Activated T-helper 1 cell treated with Interleukin-2 at 50 U/mL for 16 hours (primary cell): ENCODE data around the gene GID4.

ENCODE experiments used
- DNase-seq: peaks from one replicate; pipeline ENCODE4 v3.0.0-alpha.2; 2020; ENCODE audit warnings: low read depth

The GID4 gene

DNA sequence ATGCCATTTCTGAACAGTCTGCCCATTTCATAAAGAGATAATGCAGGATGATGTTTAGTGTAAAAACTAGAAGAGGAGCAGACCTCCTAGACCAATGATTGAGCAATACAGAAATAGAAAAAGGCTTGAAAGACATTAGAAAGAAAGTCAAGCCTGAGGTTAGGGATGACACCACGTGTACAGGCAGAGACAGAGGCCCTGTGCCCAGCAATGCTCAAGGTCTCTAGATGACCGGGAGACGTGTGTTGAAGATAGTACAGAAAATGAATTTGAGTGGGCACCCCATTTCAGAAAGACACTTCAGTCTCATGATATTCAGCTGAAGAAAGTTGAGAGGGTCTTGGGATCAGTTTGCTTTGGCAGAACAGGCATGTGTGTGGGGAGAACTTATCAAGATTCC lies 5.4 kb downstream of the GID4 start:
- DNase-seq: no peak

DNA sequence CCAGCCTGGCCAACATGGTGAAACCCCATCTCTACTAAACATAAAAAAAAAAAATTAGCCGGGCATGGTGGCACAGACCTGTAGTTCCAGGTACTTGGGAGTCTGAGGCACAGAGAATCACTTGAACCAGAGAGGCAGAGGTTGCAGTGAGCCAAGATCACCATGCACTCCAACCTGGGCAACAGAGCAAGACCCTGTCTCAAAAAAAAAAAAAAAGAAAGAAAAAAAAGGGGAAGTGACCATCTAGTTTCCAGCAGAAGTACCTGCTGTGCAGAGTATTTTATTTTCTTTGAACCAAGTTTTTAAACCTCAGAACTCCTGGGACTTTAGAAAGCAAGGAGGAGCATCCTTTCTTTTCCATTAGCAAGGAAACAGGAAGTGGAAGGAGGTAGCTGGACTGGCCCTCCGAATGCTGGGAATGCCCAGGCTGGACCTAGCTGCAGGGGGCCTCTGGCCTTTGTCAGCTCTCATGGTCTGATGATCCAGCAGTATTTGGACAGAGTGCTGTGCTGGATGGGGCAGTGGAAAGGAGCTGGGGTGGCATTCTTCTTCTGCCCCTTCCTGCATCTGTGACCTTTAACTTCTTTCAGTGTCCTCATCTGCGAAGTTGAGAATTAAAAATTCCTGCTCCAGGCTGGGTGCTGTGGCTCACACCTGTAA lies 6.6 kb downstream of the GID4 start:
- DNase-seq: no peak

DNA sequence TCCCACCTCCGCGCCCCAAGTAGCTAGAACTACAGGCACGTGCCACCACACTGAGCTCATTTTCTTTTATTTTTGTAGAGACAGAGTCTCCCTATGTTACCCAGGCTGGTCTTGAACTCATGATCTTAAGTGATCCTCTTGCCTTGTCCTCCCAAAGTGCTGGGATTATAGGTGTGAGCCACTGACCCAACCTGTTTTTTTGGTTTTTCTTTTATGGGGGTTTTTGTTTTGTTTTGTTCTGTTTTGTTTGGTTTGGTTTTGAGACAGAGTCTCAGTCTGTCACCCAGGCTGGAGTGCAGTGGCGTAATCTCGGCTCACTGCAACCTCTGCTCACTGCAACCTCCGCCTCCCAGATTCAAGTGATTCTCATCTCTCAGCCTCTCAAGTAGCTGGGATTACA lies 16.4 kb downstream of the GID4 start:
- DNase-seq: no peak

DNA sequence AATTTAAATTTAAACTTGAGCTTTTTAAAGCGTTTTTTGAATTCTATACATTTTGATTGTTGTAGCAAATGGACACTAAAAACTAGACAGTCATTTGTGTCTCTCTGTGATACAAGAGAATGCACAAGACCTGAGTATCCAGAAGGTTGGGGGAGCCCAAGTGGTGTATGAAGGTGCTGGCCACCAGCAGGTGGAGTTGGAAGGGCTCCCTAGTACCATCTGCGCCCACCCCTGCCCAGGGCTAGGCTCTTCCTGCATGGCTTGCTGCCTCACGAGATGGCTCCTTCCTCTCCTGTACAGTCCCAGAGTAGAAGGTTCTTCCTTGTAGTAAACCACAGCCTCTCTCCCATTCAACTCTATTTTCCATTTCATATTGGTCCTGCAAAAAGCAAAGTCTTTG lies 17.0 kb downstream of the GID4 start:
- DNase-seq: no peak

DNA sequence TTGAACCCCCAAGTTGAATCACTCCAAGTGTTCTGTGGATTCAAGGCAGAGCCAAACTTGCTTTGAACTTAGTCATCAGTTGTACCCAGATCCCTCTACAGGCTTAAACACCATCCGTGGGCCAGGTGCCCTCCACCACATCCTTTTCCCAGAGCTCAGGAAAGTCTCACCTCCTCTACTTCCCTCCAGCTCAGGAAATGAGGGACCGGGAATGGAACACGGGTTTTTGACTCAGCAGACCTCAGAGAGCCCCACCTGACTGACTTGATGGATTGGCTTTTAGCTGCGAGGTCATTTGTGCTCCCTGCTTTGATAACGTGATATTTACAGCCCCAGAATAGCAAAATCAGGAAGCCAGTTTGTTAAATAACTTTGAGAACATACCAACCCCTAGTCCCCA lies 20.1 kb downstream of the GID4 start:
- DNase-seq: no peak

DNA sequence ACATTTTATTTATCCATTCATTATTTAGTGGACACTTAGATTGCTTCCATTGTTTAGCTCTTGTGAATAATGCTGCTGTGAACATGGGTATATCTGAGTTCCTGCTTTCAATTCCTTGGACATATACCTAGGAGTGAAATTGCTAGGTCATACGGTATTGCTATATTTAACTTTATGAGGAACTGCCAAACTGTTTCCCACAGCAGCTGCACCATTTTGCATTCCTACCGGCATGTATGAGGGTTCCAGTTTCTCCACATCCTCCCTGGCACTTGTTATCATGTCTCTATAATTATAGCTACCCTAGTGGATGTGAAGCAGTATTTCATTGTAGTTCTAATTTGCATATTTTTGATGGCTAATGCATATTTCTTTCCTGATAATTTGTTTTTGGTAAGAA lies 24.8 kb downstream of the GID4 start:
- no peak for DNase-seq

DNA sequence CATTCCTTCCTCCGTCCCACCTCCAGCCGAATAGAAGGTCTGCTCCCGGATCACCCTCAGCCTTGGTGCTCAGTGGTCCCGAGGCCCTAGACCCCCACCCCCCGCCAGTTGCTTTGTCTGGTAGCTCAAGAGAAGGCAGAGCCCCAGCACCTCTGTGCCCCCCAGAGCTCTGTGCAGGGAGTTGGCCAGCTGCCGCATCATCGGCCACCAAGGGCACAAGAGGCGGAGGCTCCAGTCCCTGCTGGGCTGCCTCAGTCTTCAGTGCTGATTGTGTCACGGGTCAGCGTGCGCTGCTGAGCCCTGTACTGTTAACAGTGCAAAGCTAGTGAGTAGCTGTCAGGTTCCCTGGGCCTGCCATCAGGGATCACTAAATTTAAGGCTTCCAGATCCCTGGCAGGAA lies 26.3 kb downstream of the GID4 start:
- DNase-seq: no peak

DNA sequence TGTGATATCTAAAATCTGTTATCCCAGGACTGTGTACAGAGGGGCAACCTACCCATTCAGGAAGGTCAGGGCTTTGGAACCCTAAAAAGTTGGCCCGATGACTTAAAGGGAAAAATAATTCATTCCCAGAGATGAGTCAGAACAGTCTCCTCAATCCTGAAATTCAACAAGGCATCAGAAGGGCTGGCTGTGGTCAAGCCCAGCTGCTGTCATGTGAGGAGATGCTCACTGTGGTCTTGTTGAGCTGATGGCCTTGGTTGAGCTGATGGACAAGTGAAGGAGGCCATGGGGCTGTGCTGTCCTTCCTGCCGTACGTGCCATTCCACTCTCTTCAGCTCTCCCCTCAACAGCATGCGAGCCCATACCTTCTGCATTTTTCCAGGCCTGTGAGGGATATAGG lies 27.7 kb downstream of the GID4 start:
- no peak for DNase-seq

DNA sequence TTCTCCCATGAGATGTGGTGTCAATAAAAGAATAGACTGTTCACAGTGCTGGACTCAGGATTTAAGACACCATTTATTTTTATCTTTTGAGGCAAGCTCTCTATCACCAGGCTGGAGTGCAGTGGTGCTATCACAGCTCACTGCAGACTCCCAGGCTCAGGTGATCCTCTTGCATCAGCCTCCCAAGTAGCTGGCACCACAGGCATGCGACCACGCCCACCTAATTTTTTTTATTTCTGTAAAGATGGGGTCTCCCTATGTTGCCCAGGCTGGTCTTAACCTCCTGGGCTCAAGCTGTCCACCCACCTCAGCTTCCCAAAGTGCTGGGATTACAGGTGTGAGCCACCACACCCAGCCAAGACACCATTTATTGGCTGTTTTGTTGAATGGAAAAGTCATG lies 29.9 kb downstream of the GID4 start:
- no peak for DNase-seq

DNA sequence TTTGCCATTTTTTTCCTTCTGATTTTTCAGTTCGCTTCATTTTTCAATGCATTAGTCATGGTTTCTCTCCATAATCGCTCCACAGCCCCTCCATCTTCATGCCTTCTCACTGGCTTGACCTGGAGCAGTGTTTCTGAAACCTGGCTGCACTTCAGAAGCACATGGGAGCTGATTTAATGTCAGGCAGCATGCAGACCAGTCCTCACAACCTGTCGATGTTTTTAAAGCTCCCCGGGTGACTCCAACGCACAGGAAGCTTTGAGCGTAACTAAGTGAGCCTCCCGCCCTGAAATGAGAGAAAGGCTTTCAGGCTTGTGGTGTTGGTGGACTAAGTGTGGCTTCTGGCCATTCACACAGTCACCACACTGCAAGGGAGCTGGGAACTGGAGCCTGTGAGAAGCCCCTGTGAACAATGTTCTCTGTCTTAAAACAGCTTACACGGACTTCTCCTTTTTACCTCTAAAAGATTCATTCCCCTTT lies 31.7 kb downstream of the GID4 start:
- DNase-seq: no peak

DNA sequence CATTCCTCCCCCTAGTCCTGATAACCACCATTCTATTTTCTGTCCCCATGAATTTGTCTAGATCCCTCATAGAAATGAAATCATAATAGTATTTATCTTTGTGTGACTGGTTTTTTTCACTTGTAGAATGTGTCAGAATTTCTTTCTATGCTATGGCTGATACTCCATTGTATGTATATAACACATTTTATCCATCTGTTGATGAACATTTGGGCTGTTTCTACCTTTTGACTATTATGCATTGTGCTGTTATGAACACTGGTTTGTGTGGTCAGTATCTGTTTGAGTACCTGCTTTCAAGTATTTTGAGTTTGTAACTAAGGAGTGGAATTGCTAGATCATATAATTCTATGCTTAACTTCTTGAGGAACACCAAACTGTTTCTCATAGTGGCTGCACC lies 32.5 kb downstream of the GID4 start:
- no peak for DNase-seq

DNA sequence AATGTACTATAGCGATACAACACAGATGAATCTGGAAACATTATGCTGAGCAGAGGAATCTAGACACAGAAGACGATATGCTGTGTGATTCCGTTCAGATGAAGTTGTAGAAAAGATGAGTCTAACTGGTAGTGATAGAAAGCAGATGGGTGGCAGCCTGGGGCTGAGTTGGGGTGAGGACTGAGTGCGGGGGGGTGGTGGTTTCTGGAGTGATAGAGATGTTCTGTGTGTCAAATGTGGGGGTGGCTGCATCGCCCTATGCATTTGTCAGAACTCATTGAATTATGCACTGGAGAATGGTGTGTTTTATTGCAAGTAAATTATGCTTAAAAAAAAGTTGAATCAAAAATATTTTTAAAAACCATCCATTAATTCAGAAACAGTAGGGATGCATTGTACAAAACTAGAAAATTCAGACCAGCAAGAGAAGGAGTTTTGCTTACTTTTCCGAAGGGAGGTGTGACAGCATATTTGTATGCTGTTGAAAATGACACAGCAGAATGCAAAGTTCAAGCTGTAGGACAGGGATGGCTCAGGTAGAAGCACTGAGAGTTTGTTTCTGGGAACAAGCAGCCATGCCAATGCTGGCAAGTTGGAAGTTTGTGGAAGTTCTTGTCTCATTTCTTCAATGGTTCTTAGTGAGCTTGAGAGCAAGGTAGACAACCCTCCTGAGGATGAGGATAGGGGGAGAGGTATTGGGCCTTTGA lies 35.5 kb downstream of the GID4 start:
- no peak for DNase-seq

DNA sequence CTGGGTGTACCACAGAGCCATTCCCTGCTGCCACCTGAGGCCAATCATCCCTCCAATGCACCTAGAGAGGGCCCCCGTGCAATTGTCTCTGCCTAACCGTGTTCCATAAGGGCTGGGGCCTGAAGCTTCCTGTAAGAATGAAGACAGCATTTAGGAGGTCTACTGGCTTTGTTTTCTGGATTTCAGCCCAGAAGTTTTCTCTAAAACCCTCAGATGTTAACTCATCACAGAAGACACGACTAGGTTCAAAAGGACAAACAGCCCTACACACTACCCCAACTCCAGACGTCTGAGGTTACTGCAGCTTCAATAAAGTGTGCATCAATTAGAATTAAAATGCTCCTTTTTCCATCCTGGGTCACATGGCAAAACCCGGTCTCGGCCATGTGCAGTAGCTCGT lies 37.7 kb downstream of the GID4 start:
- no peak for DNase-seq

DNA sequence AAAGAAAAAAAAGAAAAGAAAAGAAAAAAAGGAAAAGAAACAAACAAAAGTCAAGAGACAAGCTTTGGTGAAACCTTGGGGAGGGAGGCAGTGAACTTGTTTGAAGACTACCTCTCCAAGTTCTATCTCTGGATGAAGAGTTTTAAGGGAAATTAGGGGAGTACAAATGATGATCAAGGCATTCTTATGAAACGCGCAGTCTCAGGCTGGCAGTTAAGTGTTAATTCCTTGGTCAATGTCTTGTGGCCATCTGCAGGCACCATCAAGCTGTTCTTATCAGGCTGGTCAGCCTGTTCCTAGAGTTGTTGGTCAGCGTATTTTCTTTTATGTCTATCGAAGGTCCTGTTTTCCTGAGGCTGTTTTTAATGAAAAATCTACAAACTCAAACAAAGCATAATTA lies 40.3 kb downstream of the GID4 start:
- no peak for DNase-seq

DNA sequence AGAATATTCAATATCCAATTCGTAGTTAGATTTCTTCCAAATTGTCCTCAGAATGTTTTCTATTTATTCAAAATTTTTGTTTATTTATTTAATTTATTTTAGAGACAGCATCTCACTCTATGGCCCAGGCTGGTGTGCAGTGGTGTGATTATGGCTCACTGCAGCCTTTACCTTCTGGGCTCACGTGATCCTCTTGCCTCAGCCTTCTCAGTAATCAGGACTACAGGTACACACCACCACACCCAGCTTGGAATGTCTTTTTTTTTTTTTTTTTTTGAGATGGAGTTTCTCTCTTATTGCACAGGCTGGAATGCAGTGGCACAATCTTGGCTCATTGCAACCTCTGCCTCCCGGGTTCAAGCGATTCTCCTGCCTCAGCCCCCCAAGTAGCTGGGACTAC lies 45.0 kb downstream of the GID4 start:
- no peak for DNase-seq

DNA sequence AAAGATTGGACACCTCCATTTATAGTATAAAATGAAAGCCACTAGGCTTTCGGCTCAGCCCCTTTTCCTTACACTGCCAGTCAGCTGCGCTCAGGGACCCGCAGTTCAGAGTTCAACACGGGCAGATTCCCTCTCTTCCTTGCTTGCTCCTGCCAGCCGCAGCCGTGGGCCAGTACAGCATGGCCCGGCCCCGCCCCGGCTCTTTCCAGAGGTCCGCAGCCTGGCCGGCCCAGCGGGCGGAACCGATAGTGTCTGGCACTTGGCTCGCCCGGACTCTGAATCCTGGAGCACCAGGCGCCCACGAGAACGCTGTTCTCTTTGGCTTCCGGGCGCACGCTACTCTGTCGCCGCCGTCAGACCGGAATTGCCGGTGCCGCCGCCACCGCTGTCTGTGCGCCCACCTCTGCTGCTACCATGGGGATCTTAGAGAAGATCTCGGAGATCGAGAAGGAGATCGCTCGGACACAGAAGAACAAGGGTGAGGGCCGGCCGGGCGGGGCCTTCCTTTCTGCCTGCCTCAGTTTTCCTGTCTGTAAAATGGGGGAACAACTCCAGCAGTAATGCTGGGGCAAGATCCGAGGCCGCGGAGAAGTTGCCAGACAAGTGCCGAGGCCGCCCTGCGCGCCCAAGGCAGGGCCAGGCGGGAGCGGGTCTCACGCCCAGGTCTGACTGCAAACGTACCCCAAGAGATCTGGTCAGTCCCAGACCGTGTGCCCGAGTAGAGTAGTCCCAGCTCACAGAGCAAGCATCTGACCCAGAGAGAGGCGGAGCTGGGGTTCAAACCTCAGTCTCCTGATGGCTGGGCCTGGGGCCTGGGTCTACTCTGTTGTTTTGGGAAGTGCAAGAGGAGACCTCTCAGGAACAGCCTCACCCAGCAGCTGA lies 48.6 kb downstream of the GID4 start, which contains the start of gene DRG2:
TSS of gene DRG2 (plus strand) at position 339 of the 882 bp plus-strand sequence. CDS start at position 415, 76 bp downstream.
- peak; percentile 76 for DNase-seq

DNA sequence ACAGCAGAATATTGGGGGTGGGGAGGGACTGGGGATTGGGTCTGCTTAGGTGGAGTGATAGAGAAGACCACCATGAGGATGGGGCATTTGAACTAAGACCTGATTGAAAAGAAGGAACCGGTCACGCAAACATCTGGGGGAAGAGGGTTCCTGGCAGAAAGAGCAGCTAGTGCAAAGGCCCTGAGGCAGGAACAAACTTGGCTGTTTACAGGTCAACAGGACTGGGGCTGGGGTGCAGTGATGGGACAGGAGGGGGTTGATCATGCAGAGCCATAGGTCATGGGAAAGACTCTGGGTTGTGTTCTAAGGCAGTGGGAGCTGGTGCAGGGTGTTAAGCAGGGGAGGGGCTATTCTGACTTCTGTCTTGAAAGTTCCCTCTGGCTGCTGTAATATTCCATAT lies 50.4 kb downstream of the GID4 start:
- no peak for DNase-seq

DNA sequence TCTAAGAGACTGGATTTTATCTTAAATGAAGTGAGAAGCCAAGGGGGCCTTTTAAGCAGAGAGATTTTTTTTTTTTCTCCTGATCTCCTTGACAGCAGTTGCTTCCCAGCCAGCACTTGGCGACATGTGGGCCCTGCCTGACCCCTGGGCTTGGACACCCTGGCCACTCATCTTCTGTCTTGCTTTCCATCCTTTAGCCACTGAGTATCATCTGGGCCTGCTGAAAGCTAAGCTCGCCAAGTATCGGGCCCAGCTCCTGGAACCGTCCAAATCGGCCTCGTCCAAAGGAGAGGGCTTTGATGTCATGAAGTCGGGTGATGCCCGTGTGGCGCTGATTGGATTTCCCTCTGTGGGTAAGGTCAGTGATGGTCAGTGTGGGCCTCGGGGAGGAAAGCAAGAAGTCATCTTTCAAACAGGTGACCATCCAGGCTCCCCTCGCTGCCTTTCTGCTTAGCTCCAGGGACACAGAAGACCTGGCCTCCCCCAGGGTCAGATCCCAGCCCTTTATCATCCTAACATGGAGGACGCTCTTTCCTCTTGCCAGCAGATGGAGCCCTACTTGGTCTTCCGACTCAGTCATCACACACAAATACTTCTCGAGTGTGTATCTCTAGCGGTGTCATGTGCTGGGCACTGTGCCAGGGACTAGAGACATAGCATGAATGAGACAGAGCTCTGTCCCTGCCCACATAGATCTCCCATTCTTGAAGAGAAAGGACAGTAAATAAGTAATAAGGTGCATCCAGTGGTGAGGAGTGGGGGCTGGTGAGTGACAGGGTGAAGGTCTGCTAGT lies 54.6 kb downstream of the GID4 start:
- DNase-seq: no peak

DNA sequence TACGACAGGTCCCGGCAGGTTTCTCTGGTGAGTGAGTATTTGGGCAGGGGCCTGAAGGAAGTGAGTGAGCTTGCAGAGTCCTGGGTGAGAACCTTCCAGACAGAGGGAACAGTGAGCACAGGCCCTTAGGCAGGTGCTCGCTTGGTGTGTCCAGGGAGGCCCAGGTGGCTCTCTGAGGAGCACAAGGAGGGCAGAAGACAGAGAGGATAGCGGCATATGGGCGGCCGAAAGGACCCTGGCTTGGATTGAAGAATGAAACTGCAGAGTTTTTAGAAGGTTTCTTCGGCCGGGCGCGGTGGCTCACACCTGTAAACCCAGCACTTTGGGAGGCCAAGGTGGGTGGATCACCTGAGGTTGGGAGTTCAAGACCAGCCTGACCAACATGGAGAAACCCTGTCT lies 55.2 kb downstream of the GID4 start:
- no peak for DNase-seq

DNA sequence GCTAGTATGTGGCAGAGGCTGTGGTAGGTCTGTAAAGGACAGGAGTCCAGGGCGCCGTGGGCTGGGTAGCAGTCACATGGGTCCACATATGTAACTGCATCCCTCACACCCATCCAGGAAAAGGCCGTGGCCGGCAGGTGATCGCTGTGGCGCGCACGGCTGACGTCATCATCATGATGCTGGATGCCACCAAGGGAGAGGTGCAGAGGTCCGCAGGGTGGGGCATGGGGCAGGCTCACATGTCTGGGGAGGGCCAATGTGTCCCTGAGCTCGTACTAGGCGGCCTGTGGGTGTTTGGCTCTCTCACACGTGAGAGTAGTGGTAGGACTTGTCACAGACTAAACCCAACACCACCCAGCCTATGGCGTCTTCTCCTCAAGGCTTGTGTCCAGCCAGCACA lies 60.3 kb downstream of the GID4 start:
- no peak for DNase-seq

DNA sequence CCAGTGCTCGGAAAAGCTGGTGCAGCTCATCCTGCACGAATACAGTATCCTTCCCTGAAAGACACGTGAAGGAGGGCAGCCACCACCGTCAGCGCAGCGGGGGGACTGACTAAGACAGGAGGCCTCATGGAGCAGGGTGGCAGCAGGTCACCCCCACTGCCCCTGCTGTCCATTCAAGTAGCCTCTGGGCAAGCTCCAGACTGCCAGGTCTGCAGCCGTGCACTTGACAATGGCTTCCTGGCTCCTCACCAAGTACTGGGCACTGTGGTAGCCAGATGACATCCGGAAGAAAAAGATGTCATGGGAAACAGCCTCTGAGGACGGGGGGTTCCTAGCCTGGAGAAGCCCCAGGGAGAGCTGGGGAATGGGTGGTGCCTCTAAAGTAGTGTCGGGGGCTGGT lies 61.4 kb downstream of the GID4 start:
- DNase-seq: no peak

DNA sequence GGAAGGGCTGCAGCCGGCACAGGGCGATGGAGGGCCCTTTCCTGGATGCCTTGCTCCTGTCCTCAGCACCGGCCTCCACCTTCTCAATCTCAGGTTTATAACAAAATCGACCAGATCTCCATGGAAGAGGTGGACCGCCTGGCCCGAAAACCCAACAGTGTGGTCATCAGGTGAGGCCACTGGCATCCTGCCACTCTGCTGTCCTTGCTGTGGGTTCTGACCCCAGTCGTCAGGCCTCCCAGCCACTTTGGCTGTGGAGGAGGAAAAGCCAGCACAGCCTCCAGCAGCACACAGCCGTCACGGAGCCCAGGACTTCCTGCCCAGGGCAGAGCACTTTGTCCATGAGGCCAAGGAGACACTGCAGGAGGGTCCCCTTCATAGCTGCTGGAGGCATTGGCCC lies 62.6 kb downstream of the GID4 start:
- no peak for DNase-seq
